ENCODE data around the gene TBCEL.
"Not testable (repeated sequence)": the region's sequence is repeated elsewhere in the genome, so short reads cannot be mapped to it uniquely, and the experiment has no call there.

Gene TBCEL

DNA sequence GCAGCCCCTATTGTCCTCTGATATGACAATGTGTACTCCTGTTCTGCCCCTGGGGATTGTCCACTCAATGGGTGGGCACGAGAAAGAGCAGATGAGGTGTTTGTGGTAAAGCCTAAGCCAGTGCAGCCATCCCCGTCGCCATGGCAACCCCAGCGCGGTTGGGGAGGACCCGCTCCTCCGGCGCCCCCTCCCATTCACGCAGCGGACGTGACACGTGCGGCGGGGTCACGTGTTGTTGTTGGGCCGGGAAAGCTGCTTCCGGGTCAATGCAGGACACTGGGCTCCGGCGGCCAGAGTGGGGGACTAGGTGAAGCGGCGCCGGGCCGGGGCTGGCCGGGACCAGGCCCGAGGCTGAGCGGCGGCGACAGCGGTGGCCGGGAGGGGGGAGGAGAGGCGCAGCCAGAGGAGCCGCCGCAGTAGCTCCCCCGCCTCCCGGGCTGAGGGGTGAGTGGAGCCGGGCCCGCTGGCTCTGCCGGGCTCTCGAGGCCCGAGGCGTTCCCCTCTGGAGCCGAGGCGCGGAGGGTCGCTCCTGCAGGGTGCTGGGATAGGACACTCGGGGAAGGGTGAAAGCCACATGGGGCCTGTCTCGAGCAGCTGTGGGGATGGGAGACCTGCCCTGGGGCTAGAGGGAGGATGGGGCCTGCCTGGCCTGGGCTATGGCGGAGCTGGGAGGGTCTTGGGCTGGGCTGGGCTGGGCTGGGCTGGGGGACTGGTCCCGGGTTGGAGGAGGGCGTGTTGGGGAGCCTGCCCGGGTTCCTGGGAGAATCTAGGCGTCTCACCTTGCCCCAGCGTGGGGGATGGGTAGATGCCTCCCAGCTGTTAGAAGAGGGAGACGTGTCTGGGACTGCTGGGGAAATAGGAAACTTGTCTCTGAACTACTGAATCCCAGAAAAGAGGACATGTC, at the start of gene TBCEL:
TSS of gene TBCEL (plus strand) at position 255 of the 904 bp plus-strand sequence. CDS start 21,589 bp downstream, outside the sequence.
- peak; percentile 80 to 83 for DNase-seq

DNA sequence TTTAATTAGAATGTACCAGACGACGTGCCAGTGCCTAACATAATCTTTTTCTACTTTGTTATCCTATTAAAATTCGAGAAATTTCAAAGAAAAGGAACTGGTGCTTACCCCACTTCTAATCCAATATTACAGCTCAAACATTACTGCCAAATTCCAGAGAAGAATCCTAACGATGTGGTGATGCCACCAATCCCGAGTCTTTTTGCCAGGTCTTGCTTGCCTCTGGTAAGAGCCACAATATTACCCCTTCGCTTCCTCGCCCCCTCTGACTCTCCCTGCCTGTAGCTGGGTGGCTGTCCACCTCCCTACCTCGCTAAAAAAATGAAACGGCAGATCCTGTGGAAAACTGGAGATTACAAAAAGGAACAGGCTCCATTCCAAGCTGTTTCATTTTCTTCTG, 49.4 kb upstream of the TBCEL start:
- DNase-seq = no peak

- DNase-seq = no peak
These were observed 48.9 kb upstream of the TBCEL start for GRCh38 chr11:120974965-120975364.

DNA sequence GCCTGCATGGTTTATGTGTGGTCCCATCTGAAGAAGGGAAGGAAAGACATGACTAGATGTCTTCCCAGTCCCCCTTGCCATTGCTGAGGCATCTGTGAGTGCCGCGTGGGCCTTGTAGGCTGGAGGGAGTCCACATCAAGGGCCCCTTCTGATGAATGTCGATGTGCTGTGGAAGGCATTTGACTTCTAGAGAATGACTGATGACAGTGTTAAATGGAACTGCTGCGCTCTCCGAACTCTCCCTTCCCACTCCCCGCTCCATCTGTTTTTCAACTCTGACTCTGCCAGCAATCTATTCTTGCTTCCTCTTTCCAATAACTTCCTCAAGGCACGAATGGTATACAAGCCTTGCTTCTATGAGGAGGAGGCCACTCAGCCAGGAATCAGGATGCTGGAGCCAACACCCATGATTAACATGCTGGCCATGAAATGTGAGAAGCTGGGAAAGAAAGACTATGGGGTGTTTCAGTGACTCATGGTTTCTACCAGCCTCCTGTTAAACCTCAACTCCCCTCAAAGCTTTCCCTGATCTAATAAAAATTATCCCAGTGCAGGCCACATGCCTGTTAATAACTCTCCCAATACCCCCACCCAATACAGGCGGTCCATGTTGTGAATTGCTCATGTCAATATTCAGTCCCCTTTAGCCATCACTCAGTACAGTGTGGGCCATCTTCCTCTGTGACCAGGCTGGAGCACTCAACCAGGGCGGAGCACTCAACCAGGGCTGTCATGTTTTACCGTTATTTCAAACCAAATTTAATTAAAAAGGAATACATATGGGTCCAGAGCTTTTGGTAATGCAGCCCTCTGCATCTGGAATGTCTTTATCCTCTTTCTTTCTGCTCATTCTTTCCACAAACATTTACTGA, 46.4 kb upstream of the TBCEL start:
- no peak for DNase-seq

- DNase-seq = no peak
These were observed 45.2 kb upstream of the TBCEL start for GRCh38 chr11:120978701-120979100.

DNA sequence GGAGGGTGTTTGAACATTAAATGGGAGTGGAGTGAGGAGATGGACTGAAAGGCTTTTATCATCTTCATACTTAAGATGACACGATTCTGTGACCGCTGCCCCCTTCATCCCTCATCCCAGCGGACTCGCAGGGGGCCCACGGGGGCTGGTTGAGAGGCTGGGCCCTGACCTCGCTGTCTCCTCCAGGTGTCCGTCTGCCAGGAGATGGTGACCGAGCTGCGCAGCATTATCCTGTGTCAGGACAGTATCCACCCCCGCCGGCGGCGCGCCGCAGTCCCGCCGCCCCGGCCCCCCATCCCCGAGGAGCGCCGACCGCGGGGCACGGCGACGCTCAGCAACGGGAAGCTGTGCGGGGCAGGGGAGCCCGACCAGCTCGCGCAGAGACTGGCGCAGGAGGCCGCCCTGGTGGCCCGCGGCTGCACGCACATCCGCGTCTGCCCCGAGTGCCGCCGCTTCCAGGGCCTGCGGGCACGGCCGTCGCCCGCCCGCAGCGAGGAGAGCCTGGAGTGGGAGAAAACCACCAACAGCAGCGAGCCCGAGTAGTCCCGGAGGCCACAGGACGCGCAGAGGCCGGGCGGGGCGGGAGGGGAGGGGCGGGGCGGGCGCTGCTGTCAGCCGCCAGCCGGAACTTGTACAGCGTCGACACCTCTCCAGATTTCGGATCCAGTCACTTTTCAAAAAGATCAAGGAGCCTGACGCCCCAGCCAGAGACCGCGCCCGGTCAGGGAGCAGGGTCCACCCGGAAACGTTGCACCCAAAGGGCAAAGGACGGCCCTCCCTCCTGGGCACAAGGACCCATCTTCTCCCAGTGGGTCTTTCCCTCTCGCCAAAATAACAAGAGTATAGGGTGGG, 38.0 kb upstream of the TBCEL start:
- DNase-seq = peak; percentile 5 to 11

- DNase-seq = no peak
These were observed 35.3 kb upstream of the TBCEL start for GRCh38 chr11:120988603-120989002.

- DNase-seq = no peak
These were observed 31.8 kb upstream of the TBCEL start for GRCh38 chr11:120991830-120992686.

- no peak for DNase-seq
These were observed 29.6 kb upstream of the TBCEL start for GRCh38 chr11:120994091-120994859.

DNA sequence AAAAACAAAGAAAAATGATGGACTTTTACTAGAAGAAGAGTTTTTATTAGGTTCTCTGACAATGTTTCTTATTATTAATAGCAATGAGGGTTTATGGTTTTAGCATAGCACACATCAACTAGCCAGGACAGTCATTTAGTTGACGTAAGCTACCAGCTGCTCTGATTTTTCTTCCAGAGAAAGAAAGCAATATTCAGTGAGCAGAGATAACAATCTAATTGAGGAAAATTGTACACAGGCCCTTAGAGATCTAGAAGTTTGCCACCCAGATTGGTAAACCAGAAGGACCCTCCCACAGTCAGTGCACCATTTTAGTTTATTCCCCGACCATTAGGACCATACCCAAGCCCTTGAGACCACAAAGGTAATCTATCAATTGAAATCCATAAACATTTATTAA, 28.7 kb upstream of the TBCEL start:
- DNase-seq = no peak

GRCh38 chr11:120996973-120997372, 26.9 kb upstream of the TBCEL start:
- no peak for DNase-seq

DNA sequence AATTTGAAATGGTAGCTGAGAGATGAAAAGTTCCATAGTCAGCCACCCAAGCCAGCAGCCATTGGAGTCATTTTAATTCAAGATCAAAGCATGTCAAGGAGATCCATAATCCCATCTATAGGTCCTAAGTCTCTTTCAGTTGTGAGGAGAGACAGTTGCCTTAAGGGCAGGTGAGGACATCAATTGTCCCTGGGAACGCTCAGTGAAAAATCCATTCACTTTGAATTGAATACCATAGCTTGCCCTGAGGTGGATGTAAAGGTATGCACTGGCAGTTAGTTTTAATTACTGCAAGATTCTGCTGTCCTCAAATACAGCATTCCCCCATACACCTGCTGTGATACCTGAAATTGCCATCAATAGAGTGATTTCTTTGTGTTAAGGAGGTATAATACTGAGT, 25.3 kb upstream of the TBCEL start:
- no peak for DNase-seq

GRCh38 chr11:121004206-121004840, 19.6 kb upstream of the TBCEL start:
- DNase-seq = no peak

GRCh38 chr11:121006922-121007321, 17.0 kb upstream of the TBCEL start:
- no peak for DNase-seq

- DNase-seq = no peak
These were observed 15.4 kb upstream of the TBCEL start for GRCh38 chr11:121008551-121008950.

DNA sequence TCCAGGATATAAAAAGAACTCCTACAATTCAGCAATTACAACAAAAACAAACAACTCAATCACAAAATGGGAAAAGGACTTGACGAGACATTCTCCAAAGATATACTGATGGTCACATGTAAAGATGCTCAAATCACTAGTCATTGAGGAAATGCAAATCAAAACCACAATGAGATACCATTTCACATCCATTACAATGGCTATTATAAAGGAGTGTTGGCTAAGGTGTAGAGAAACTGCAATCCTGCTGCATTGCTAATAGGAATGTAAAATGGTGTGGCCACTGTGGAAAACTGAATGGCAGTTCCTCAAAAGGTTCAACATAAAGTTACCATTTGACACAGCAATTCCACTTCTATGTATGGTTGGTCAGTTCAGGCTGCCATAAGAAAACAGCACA, 11.8 kb upstream of the TBCEL start:
- DNase-seq = no peak

DNA sequence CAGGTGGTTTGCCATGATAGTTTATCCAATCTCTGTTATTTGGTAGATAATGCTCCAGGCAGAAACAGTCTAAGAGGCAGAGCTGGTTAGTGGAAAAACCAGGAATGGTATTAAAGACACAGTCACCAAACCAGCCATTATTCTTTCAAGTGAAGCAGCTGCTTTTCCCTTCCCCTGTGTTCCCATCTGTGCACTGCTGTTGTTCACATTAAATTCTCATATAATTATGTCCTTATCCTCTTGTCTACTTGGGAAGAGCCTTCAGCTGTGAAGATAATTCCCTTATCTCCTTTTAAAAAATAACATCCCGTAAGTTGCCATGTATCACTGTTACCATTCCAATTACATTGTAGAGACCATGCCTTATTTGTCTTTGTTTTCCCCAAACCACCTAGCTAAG, 5.2 kb upstream of the TBCEL start:
- no peak for DNase-seq

DNA sequence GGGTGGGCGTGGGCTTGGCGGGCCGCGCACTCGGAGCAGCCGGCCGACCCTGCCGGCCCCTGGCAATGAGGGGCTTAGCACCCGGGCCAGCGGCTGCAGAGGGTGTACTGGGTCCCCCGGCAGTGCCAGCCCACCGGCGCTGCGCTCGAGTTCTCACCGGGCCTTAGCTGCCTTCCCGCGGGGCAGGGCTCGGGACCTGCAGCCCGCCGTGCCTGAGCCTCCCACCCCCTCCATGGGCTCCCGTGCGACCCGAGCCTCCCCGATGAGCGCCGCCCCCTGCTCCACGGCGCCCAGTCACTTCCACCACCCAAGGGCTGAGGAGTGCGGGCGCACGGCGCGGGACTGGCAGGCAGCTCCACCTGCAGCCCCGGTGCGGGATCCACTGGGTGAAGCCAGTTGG, 2.2 kb upstream of the TBCEL start:
- not testable (repeated sequence) for DNase-seq

DNA sequence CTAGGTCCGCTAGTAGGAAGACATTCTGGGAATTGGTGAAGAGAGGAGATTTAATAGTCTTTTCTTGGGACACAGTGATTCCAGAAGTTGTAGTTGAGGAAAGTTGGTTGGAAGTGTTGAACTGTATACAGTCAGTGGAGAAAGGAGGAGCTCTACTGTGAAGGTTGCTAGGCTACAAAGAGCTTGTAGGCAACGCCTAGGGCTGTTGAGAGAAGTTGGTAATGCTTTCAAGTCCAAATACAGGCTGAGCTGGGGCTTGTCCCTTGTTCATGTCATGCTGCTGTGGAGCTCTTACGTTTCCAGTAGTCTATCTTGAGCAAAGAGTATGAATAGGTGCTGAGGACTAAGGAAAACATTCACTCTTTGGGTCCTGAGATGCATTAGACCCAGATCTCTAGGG, 1.1 kb downstream of the TBCEL start:
- no peak for DNase-seq

DNA sequence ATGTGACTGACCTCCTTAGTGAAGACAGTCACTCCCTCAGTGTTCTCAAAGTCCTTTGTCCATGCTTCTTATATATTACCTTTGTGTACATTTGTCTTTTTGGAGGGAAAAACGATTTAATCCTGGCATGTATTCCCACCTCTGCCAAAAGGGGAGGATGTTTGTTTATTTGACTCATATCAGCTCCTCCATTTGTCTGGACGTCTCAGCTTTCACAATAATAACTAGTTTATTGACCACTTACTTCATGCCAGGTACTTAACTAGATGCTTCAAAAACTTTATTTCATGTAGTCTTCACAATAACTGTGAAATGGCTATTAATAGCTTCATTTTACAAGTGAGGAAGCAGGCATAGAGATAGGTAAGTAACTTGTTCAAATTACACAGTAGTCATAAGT, 5.3 kb downstream of the TBCEL start:
- no peak for DNase-seq
